ENCODE measurements around the gene MYL7.
"Not testable (repeated sequence)": the region's sequence is repeated elsewhere in the genome, so short reads cannot be mapped to it uniquely, and the experiment has no call there.

Gene MYL7

GRCh38 chr7:44141221-44141850 lies at the start of gene MYL7:
MYL7 (minus strand) TSS chr7:44141332; CDS start chr7:44141305, 27 bp downstream.
- DNase-seq = no peak

GRCh38 chr7:44189993-44190872 lies 49.1 kb upstream of the MYL7 start:
- DNase-seq = no peak

- no peak for DNase-seq
These were observed 48.3 kb upstream of the MYL7 start, which contains the start of gene GCK for GRCh38 chr7:44189286-44189992. GCK (minus strand) TSS chr7:44189439; CDS start chr7:44188953, 486 bp downstream.

- DNase-seq = no peak
These were observed 47.5 kb upstream of the MYL7 start for GRCh38 chr7:44188480-44189225.

GRCh38 chr7:44187636-44188416 lies 46.7 kb upstream of the MYL7 start:
- no peak for DNase-seq

GRCh38 chr7:44186736-44187135 lies 45.6 kb upstream of the MYL7 start:
- DNase-seq = no peak

GRCh38 chr7:44185729-44186128 lies 44.6 kb upstream of the MYL7 start:
- DNase-seq = no peak

- DNase-seq = no peak
These were observed 43.8 kb upstream of the MYL7 start for GRCh38 chr7:44184873-44185446.

GRCh38 chr7:44184206-44184872 lies 43.2 kb upstream of the MYL7 start:
- DNase-seq = no peak

GRCh38 chr7:44183386-44183785 lies 42.3 kb upstream of the MYL7 start:
- DNase-seq = no peak

- DNase-seq = no peak
These were observed 41.7 kb upstream of the MYL7 start for GRCh38 chr7:44182827-44183226.

GRCh38 chr7:44180631-44181030 lies 39.5 kb upstream of the MYL7 start:
- DNase-seq = no peak

GRCh38 chr7:44177570-44178131 lies 36.5 kb upstream of the MYL7 start:
- no peak for DNase-seq

GRCh38 chr7:44176486-44176885 lies 35.4 kb upstream of the MYL7 start:
- DNase-seq = no peak

GRCh38 chr7:44175730-44176129 lies 34.6 kb upstream of the MYL7 start:
- DNase-seq = no peak

- DNase-seq = not testable (repeated sequence)
These were observed 33.5 kb upstream of the MYL7 start for GRCh38 chr7:44174694-44174948.

- no peak for DNase-seq
These were observed 33.0 kb upstream of the MYL7 start for GRCh38 chr7:44173911-44174693.

GRCh38 chr7:44172803-44173424 lies 31.8 kb upstream of the MYL7 start:
- DNase-seq = no peak

- DNase-seq = no peak
These were observed 31.2 kb upstream of the MYL7 start for GRCh38 chr7:44172352-44172751.

GRCh38 chr7:44171901-44172300 lies 30.8 kb upstream of the MYL7 start:
- DNase-seq = not testable (repeated sequence)

Data from CD4-positive, alpha-beta T cell treated with Interleukin-12 subunit alpha and Interleukin-12 subunit beta, for 1 hour (primary cell).